Fibroblast of lung (primary cell): Measurements from ENCODE around the gene NRBP1. TPM values are rescaled to one million over a fixed set of nuclear protein-coding genes. Genes with fewer than 3 reads are reported as not detected.

Experiments used
- DNase-seq, 2 donors: peaks; one replicate each; pipeline versions ENCODE4 v3.0.0 to v3.0.0-alpha.2; 2010; ENCODE audit warnings: low read depth in 2 of 2
- H2AFZ ChIP-seq: 2 replicates; pipeline ENCODE4 v1.5.1; 2012; ENCODE audit warnings: low read length, control low read depth, inconsistent platforms
- H3K27ac ChIP-seq: 2 replicates; pipeline ENCODE4 v1.5.1; 2011; ENCODE audit warnings: low read length, control low read depth; ENCODE audit not compliant: insufficient read depth
- H3K27me3 ChIP-seq: 2 replicates; pipeline ENCODE4 v1.5.1; 2011; ENCODE audit warnings: mild to moderate bottlenecking, low read length; ENCODE audit not compliant: control insufficient read depth, insufficient read depth
- H3K36me3 ChIP-seq: 2 replicates; pipeline ENCODE4 v1.5.1; 2011; ENCODE audit warnings: low read length; ENCODE audit not compliant: control insufficient read depth, insufficient read depth
- H3K4me1 ChIP-seq: 2 replicates; pipeline ENCODE4 v1.5.1; 2011; ENCODE audit warnings: low read length; ENCODE audit not compliant: control insufficient read depth, insufficient read depth; ENCODE audit errors: extremely low read depth
- H3K4me2 ChIP-seq: 2 replicates; pipeline ENCODE4 v1.5.1; 2011; ENCODE audit warnings: low read length, control low read depth; ENCODE audit not compliant: insufficient read depth; ENCODE audit errors: extremely low read depth
- H3K4me3 ChIP-seq, 4 experiments: fragments of 200-600 bp in 1 of 4; sonication (generic) in 1 of 4; replicated peaks in 1 of 4; 2 replicates each; pipeline ENCODE4 v1.5.1; 2011 to 2016; ENCODE audit warnings: low read length in 4 of 4, low read depth in 3 of 4, mild to moderate bottlenecking in 3 of 4, control low read depth in 2 of 4, inconsistent platforms in 1 of 4, mixed read lengths in 1 of 4; ENCODE audit not compliant: insufficient read depth in 1 of 4; ENCODE audit errors: control extremely low read depth in 1 of 4
- H3K79me2 ChIP-seq: 2 replicates; pipeline ENCODE4 v1.5.1; 2012; ENCODE audit warnings: mild to moderate bottlenecking, low read length, inconsistent platforms; ENCODE audit not compliant: control insufficient read depth, insufficient read depth
- H3K9ac ChIP-seq: 2 replicates; pipeline ENCODE4 v1.5.1; 2011; ENCODE audit warnings: mild to moderate bottlenecking, low read length, control low read depth; ENCODE audit not compliant: insufficient read depth
- H3K9me3 ChIP-seq: 2 replicates; pipeline ENCODE4 v1.5.1; 2012; ENCODE audit warnings: low read depth, low read length; ENCODE audit not compliant: control insufficient read depth, insufficient read depth
- H4K20me1 ChIP-seq: 2 replicates; pipeline ENCODE4 v1.5.1; 2011; ENCODE audit warnings: low read length; ENCODE audit not compliant: control insufficient read depth, insufficient read depth; ENCODE audit errors: extremely low read depth
- EZH2 ChIP-seq: IDR thresholded peaks from 2 replicates; pipeline ENCODE4 v1.5.1; 2012; ENCODE audit warnings: low read length, control low read depth, mild to moderate bottlenecking; ENCODE audit errors: missing control alignments
- polyA plus RNA-seq, 2 donors: library from polyadenylated mRNA; depleted of rRNA in 1 of 2; stranded (reverse) in 1 of 2; unstranded in 1 of 2; fragments of >200 nt; gene quantifications; 2 replicates each; pipeline ENCODE4 v1.2.1, GENCODE V29; 2011 to 2012; ENCODE audit warnings: missing spikeins in 1 of 2
- total RNA-seq: library from RNA; depleted of rRNA; stranded (reverse); fragments of >200 nt; gene quantifications from 2 replicates; pipeline ENCODE4 v1.2.1, GENCODE V29; 2014
- TF ChIP-seq, protein P1 (sequence below), 2 donors: IDR thresholded peaks in 1 of 2; conservative IDR thresholded peaks in 1 of 2; 1 replicate in 1 of 2; 2 replicates in 1 of 2; pipeline ENCODE4 v1.5.1; 2011 to 2012; ENCODE audit warnings: low read length in 2 of 2, control low read depth in 1 of 2, inconsistent platforms in 1 of 2, low read depth in 1 of 2, mild to moderate bottlenecking in 1 of 2

The NRBP1 gene
- total and polyA plus RNA-seq, 2 donors (not counting 1 experiment from before 2014, with no cell fraction given), result 77.5 to 192 TPM

DNA sequence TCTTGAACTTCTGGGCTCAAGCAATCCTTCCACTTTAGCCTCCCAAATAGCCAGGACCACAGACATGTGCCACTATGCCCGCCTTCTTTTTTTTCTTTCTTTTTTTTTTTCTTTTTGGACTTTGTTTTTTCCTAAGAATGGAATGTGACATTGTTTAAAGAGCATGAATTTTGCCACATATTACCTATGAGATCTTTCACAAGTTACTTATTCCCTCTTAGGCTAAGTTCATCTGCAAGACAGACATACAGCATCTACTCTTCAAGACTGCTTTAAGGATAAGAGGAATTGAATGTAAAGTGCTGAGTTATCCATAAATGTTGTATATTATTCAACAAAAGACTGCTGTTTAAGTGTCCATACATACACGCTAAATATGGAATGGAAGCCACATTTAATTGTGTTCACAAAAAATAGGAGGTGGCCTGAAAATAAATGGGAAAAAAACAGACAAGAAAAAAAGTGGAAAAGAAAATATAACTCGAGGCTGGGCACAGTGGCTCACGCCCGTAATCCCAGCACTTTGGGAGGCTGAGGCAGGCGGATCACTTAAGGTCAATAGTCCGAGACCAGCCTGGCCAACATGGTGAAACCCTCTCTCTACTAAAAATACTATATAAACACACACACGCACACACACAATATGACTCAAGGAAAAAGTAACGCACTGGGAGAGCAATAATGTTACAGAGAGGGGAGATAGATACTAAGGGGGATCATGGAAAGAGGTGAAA, 15.8 kb upstream of the NRBP1 start:
- Histone ChIP-seq H3K9me3 (no peaks in the 10 kb centered on the region), H3K4me2 (no peak overlapping the region), H3K36me3 (no peaks in the 10 kb centered on the region), H3K9ac (no peak overlapping the region), H2AFZ (no peak overlapping the region), H3K79me2 (peaks cover 17% of the 10 kb centered on the region), H3K27ac (no peak overlapping the region), H3K4me3 (no peak overlapping the region), H4K20me1 (no peaks in the 10 kb centered on the region), H3K4me1 (no peaks in the 10 kb centered on the region), H3K27me3 (no peaks in the 10 kb centered on the region)
- DNase-seq, result no peak
- TF ChIP-seq, protein P1, sequence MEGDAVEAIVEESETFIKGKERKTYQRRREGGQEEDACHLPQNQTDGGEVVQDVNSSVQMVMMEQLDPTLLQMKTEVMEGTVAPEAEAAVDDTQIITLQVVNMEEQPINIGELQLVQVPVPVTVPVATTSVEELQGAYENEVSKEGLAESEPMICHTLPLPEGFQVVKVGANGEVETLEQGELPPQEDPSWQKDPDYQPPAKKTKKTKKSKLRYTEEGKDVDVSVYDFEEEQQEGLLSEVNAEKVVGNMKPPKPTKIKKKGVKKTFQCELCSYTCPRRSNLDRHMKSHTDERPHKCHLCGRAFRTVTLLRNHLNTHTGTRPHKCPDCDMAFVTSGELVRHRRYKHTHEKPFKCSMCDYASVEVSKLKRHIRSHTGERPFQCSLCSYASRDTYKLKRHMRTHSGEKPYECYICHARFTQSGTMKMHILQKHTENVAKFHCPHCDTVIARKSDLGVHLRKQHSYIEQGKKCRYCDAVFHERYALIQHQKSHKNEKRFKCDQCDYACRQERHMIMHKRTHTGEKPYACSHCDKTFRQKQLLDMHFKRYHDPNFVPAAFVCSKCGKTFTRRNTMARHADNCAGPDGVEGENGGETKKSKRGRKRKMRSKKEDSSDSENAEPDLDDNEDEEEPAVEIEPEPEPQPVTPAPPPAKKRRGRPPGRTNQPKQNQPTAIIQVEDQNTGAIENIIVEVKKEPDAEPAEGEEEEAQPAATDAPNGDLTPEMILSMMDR (conservative IDR thresholded peaks at IDR 0.05 in 1 of 2, IDR thresholded peaks at IDR 0.05 in 1 of 2; ENCODE audit: low read depth in 1 of 2, low read length in 2 of 2), result no peak
- no peak for TF ChIP-seq EZH2

DNA sequence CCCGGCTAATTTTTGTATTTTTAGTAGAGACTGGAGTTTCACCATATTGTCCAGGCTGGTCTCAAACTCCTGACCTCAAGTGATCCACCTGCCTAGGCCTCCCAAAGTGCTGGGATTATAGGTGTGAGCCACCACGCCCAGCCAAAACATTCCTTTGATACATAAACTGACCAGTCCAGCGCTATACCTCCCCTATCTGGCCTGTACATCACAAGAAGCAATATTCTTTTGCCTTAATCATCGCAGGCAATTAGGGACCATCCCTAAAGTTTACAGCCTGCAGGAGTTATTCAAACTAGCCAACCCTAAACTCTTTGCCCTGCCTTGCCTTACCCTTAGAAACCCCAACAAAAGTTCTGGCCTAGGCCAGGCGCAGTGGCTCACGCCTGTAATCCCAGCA, 12.3 kb upstream of the NRBP1 start:
- Histone ChIP-seq H3K4me1 (no peaks in the 10 kb centered on the region), H3K27me3 (no peaks in the 10 kb centered on the region), H3K79me2 (no peaks in the 10 kb centered on the region), H3K4me3 (no peak overlapping the region), H2AFZ (no peak overlapping the region), H3K9ac (no peak overlapping the region), H3K4me2 (no peak overlapping the region), H3K9me3 (no peaks in the 10 kb centered on the region), H4K20me1 (no peaks in the 10 kb centered on the region), H3K36me3 (no peaks in the 10 kb centered on the region), H3K27ac (no peak overlapping the region)
- no peak for DNase-seq
- TF ChIP-seq, protein P1 (conservative IDR thresholded peaks at IDR 0.05 in 1 of 2, IDR thresholded peaks at IDR 0.05 in 1 of 2; ENCODE audit: low read depth in 1 of 2, low read length in 2 of 2), result no peak
- TF ChIP-seq EZH2, result no peak

DNA sequence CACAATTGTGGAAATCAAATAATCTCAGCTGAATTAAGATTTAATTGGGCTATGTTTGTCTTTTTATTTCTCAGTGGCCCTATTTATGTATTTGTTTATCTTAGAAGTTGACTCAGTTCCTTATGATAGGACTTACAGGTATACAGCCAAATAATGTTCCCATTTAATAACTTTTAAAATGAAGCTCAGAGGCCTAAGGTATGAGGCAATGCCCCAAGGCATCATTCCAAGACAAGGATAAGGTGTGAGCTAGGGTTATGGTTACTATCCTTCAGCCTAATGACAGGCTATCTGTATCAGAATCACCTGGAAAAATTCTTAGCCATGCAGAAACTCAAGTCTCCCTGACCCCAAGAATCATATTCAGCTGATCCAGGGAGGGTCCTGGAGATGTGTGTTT, 7.4 kb upstream of the NRBP1 start:
- no peak overlapping the region for H3K27ac ChIP-seq
- no peak overlapping the region for H3K4me2 ChIP-seq
- H4K20me1 ChIP-seq, result no peaks in the 10 kb centered on the region
- TF ChIP-seq, protein P1 (conservative IDR thresholded peaks at IDR 0.05 in 1 of 2, IDR thresholded peaks at IDR 0.05 in 1 of 2; ENCODE audit: low read depth in 1 of 2, low read length in 2 of 2), result no peak
- TF ChIP-seq EZH2, result no peak
- no peak for DNase-seq
- H3K27me3 ChIP-seq, result no peaks in the 10 kb centered on the region
- H3K4me3 ChIP-seq, result no peak overlapping the region
- H3K4me1 ChIP-seq, result no peaks in the 10 kb centered on the region
- H3K36me3 ChIP-seq, result no peaks in the 10 kb centered on the region
- H3K9ac ChIP-seq, result no peak overlapping the region
- H3K9me3 ChIP-seq, result no peaks in the 10 kb centered on the region
- H2AFZ ChIP-seq, result no peak overlapping the region
- no peaks in the 10 kb centered on the region for H3K79me2 ChIP-seq
